HG02571 (cell line): ENCODE measurements around the gene CYP8B1.

Source experiments
- ATAC-seq: cut with Tn5 transposase; IDR thresholded peaks from one replicate; pipeline ENCODE4 v1.9.1; 2021; ENCODE audit warnings: mild to moderate bottlenecking, moderate library complexity; ENCODE audit not compliant: unreplicated experiment

The CYP8B1 gene, protein sequence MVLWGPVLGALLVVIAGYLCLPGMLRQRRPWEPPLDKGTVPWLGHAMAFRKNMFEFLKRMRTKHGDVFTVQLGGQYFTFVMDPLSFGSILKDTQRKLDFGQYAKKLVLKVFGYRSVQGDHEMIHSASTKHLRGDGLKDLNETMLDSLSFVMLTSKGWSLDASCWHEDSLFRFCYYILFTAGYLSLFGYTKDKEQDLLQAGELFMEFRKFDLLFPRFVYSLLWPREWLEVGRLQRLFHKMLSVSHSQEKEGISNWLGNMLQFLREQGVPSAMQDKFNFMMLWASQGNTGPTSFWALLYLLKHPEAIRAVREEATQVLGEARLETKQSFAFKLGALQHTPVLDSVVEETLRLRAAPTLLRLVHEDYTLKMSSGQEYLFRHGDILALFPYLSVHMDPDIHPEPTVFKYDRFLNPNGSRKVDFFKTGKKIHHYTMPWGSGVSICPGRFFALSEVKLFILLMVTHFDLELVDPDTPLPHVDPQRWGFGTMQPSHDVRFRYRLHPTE

DNA sequence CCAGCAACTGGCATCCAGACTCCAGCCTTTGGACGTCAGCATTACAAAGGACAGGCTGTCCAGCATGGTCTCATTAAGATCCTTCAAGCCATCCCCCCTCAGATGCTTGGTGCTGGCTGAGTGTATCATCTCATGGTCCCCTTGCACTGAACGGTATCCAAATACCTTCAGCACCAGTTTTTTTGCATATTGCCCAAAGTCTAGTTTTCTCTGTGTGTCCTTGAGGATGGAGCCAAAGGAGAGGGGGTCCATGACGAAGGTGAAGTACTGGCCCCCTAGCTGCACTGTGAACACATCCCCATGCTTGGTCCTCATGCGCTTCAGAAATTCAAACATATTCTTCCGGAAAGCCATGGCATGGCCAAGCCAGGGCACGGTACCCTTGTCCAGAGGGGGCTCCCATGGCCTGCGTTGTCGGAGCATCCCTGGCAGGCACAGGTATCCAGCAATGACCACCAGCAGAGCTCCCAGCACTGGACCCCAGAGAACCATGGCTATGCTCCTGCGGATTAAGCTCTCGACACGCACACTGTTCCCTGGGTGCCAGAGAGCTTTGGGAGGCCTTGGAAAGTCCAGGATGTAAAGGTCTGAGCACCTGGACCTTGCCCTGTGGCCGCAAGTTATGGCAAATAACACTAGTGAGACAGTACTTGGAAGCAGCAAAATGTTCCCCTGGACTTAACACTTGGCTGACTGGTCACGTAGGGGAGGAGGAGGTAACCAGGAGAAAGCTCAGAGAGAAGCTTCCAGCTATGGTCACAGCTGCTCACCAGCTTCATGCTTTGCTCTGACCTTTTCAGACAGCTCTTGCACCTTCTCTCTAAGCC lies at the start of gene CYP8B1:
TSS of gene CYP8B1 (minus strand) at position 555 of the 827 bp plus-strand sequence. CDS start at position 492, 63 bp downstream.
- no peak for ATAC-seq

DNA sequence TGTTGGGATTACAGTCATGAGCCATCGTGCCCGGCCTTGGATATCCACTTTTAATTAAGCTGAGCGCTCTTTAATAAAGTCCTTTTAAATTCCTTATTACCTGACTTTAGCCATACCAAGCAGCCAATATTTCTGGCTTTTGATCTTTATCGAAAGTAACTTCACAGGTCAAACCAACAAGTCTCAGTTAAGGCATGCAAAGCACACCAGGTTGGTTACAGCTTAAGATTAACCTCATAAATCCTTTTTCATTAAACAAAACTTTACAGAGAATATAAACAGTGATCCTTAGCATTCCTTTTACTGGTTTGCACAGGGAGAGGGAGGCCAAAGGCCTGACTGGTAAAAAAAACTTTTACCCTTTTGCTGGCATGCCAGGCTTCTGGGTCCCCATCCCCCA lies 47.9 kb upstream of the CYP8B1 start:
- ATAC-seq, result no peak

DNA sequence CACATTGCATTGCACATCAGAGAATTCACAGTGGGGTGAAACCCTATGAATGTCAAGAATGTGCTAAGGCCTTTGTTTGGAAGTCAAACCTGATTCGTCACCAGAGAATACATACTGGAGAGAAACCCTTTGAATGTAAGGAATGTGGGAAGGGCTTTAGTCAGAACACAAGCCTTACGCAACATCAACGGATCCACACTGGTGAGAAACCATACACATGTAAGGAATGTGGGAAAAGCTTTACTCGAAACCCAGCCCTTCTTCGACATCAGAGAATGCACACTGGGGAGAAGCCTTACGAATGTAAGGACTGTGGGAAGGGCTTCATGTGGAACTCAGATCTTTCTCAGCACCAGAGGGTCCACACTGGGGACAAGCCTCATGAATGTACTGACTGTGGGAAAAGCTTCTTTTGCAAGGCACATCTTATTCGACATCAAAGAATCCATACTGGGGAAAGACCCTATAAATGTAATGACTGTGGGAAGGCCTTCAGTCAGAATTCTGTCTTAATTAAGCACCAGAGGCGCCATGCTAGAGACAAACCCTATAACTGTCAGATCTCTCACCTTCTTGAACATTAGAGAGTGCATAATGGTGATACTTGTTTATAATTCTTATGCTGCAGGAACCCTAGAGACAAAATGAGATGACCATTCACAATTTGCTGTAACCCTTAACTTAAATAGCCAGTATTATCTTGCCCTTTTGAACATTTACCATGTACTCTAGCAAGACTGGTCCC lies 39.3 kb upstream of the CYP8B1 start:
- ATAC-seq, result no peak

DNA sequence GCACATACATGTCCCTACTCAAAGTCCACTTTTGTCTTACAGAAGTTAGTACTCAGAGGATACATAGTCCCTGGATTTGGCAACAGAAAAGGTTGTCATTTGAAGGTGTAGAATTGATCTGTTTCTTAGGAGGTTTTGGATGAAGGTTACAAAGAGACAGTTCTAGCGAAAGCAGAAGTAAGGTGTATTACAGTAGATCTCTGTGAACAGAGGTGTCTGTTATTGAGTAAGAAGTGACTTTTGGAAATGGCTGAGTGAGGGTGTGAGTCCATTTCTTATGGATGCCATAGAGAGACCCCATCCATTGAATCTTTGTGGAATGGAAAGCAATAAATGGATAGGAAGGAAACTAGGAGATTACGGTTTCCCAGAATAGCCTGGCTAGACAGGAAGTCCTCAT lies 35.9 kb upstream of the CYP8B1 start:
- ATAC-seq, result no peak

DNA sequence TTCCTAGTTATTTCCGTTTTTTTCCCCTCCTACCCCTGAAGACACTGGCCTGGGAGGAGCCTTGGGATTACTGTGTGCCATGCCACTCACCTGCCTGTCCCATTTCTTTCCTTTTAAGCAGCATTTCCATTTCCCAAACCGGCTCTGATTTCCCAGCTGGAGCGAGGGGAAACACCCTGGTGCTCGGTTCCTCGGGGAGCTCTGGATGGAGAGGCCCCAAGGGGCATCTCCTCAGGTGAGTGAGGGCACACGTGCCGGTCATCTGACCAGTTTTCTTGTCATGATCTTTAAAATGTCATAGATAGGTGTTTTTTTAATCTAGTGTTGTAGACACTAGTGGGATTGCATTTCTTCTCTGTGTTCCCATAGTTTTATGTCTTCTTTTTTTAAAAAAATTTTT lies 33.0 kb upstream of the CYP8B1 start:
- ATAC-seq, result no peak

DNA sequence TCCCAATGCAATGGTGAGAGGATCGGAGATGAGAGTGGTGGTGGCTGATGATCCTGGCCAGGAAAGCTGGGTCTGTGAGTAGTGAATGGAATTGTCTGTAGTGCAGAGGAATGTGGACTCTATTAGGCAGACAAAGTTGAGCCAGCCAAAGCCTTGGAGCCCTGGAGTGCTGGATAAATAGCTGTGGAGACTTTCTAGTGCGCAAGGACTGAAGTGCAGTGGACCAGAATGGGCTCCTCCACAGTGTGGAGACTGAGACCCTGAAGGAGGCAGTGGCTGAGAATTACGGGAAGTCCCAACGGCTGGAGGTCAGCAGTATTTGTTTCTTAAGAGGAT lies 31.1 kb upstream of the CYP8B1 start:
- ATAC-seq, result no peak

DNA sequence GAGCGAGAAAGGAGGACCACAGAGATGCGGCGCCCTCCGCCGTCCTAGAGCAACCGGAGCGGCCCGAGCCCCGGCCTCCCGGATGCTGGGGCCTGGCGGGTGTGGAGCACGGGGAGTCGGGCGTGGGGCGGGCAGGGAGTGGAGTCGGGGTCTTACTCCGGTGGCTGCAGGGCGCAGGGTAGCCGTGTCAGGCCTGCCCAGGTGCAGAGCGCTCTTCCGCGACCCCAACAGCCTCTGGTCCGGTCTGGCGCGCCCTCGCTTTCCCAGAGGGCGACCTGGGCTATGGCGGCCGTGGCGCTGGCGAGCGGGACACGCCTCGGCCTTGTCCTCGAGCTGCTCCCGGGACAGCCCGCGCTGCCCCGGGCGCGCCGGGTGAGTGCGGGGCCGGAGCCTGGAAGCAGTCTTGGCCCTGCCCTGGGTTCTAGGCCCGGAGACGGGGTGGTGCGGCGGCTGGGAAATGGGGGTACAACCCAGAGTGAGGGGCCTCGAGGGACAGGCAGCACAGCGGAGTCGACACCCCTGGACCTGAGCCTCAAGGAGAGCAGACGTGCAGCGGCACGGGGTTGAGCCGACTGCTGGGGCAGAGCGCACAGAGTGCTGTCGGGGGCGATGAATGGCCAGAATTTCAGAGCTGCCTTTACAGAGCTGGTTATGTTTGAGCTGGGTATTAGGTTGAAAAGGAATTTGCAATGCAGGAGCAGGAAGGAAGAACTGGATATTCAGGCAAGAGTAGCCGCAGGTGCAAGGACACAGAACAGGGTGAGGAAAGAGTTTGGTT lies 30.6 kb upstream of the CYP8B1 start, which contains the start of gene ZNF662:
TSS of gene ZNF662 (plus strand) at position 73 of the 778 bp plus-strand sequence. CDS start 1,973 bp downstream, outside the sequence.
- no peak for ATAC-seq

DNA sequence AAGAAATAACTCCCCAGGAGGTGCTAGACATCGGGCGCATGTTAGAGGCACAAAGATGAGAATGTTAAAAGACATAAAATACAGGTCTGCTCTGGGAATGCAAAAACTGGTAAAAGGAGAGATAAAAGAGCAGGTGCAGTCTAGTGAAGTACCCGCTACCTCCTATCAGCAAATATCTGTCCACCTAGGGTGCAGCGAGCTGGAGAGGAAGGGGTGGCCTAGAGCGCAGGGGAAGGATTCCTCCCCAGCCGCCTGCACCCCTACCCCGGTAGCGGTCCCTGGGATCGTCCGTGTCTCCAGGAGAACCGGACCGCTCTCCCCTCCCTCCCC lies 30.0 kb upstream of the CYP8B1 start:
- ATAC-seq, result no peak

DNA sequence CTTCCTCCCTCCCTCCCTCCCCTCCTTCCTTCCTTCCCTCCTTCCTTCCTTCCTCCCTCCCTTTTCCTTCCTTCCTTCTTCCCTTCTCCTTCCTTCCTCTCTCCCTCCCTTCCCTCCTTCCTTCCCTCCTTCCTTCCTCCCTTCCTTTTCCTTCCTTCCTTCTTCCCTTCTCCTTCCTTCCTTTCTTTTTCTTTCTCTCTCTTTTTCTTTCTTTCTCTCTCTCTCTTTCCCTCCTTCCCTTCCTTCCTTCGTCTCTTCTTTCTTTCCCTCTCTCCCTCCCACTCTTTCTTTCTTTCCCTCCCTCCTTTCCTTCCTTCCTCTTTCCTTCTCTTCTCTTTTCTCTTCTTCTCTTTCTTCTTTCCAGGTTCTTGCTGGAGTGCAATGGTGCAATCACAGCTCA lies 28.4 kb upstream of the CYP8B1 start:
- ATAC-seq, result no peak

DNA sequence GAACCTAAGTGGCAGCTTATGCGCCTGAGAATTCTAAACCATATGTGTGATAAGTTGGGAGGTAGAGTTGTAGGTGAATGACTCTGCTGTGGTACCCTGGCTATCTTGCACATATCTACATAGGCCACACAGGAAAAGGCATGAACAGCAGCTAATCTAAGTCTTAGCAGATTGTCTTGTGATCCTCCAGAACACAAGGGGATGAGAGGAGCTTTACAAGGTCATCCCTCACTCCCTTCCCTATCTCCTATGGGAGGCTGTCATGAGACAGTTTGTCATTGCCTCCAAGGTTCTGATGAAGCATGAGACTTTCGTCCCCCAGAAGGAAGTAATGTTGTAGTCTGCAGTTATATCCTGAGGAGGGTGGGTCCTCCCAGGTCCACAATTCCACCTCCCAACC lies 26.6 kb upstream of the CYP8B1 start:
- no peak for ATAC-seq

DNA sequence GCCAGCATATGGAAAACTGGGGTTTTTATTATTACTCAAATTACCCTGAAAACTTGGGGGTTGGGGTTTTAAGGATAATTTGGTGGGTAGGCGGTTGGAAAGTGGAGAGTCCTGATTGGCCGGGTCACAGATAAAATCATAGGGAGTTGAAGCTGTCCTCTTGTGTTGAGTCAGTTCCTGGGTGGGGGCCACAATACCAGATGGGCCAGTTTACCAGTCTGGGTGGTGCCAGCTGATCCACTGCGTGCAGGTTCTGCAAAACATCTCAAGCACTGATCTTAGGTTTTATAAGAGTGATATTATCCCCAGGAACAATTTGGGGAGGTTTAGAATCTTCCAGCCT lies 25.4 kb upstream of the CYP8B1 start:
- ATAC-seq, result no peak

DNA sequence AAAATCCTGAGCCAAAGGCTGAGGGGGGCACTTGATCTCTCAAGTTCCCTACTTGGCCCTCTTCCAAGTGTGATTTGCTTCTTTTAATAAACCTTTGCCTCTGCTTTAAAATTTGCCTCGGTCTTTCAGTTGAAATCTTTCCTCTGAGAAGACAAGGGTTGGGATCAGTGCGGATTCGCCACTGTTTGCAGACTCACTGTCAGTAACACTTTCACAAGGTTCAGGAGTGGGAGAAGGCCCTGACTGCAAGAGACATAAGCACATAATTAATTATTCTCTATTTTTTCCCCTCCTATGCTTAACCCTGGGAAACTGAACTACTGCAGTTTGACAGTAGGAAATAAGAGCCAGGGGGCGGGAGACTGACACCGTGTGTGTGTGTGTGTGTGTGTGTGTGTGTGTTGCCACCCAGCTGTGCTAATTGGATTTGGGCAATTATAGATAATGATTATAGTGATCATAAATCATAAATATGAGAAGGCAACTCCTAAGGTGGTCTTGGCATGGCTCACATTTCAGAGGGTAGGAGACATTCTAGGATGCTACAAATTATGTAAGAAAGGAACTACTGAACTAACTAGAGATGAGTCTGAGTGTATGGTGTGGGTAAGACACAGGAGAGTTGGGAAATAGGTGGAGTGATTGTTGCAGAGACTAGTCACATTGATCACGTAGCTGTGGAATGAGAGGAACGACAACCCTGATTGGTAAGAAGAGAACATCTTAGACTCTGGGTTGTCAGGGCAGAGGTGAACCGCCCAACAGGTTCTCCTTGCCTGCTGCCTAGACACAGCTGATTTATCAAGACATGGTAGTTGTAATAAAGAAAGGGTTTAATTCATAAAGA lies 24.8 kb upstream of the CYP8B1 start:
- no peak for ATAC-seq

DNA sequence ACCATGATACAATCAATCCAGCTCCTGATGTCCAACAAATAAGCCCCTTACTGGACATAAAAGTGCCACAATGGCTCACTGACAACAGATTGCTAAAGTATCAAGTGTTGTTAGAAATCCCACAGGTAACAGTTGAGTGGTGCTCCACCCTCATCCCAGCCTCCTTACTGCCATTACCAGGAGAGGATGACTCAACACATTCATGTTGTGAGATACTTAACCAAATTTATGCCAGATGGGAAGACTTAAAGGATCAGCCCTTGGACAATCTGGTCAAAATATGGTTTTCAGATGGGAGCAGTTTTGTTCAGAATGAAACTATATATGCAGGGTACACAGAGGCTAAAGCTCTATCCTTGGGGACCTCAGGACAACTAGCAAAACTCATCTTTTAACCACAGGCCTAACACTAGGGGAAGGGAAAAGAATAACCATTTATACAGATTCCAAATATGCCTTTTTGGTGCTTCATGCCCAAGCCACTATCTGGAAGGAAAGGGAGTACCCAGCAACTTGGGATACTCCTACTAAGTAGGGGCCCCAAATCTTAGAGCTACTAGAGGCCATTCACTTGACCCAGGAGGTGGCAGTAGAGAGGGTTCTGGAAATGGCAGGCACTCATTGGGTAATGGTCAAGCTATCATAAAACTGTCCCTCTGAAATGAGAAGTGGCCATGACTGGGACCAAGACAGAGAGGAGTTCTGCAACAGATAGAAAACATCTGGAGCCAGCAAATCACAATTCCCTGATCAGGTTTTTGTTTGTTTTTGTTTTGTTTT lies 23.4 kb upstream of the CYP8B1 start:
- ATAC-seq, result no peak

DNA sequence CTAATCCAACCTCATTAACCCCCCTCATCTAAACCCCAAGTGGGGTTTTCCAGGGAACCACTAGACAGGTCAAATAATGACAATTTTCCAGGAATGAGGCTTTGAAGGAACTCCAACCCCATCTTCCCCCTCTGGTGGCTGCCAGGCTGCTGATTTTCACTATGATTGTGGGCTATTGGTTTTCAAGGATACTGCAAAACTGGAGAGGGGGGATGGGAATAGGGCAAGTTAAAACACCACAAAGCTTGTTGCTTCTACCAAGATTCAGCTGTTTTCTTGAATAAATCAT lies 19.8 kb upstream of the CYP8B1 start:
- ATAC-seq, result no peak

DNA sequence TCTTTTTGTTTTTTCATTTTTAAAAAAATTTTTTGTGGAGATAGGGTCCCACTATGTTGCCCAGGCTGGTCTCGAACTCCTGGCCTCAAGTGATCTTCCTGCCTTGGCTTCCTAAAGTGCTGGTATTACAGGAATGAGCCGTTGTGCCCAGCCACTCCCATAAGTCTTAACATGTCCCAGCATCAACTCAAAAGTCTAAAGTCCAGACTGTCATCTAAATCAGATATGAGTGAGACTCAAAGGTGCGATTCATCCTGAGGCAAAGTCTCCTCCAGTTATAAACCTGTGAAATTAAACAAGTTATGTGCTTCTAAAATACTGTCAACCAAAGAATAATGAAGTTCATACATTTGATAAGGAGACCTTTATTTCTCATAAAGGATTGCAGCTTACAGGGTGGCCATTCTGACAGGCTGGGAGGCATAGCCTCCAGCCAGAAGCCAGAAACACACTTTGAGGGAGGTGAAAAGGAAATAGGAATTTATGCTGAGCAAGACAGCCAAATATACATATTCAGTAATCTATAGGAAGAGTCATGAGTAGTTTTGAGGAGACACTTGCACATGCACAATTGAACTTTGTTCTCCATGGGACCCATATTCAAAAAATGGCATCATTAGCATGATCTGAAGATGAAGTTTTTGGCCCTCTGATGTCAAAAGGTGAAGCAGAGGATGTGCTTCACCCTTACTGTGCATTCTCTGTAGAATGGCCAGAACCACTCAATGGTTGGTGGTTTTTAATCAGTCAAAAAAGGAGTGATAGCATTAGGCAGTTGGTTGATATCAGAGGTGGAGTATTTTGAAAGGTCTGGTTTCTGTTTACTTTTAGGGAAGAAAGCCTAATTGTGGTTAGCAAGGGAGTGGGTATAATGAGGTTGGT lies 19.3 kb upstream of the CYP8B1 start:
- no peak for ATAC-seq

DNA sequence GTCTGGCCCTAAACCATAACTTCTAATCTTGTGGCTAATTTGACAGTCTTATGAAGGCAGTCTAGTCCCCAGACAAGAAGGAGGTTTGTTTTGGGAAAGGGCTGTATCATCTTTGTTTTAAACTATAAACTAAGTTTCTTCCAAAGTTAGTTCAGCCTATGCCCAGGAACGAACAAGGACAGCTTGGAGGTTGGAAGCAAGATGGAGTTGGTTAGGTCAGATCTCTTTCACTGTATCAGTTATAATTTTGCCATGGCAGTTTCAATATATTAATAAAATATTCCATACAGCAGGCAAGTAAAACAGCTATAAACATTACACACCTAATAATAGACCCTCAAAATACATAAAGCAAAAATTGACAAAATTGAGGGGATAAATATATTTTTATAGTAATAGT lies 17.1 kb upstream of the CYP8B1 start:
- ATAC-seq, result no peak

DNA sequence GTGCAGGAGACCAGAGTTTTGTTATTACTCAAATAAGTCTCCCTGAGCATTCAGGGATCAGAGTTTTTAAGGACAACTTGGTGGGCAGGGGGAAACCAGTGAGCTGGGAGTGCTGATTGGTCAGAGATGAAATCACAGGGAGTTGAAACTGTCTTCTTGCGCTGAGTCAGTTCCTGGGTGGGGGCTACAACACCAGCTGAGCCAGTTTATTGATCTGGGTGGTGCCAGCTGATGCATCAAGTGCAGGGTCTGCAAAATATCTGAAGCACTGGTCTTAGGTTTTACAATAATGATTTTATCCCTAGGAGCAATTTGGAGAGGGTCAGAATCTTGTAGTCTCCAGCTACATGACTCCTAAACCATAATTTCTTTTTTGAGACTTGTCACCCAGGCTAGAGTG lies 16.5 kb upstream of the CYP8B1 start:
- no peak for ATAC-seq

DNA sequence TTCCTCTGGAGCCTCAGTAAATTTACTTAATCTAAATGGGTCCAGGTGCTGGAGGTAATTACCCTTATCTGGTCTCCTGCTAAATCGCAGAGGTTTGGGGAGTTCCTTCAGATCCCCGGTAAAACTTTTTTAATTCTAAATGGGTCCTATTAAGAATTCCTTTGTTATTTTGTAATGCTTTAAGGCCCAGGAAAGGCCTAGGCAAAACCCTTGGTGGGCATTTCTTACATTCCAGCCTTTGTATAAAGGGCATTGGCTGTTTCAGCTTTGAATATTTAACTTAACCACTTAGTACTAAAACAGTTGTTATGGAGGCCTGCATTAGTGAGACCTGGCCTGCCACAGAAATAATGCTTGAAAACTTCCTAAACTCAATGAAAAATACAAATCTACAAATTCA lies 15.4 kb upstream of the CYP8B1 start:
- ATAC-seq, result no peak
